GM12875 (cell line): ENCODE results near the gene NCKAP5.

Source experiments
- H3K4me3 ChIP-seq: one replicate; pipeline ENCODE4 v1.5.1; 2011; ENCODE audit warnings: low read depth, low read length, control low read depth
- TF ChIP-seq, protein P1 (sequence below): IDR thresholded peaks from 2 replicates; pipeline ENCODE4 v1.5.1; 2011; ENCODE audit warnings: low read depth, mild to moderate bottlenecking, control low read depth, inconsistent platforms, low read length, moderate library complexity, borderline replicate concordance; ENCODE audit not compliant: insufficient read depth

NCKAP5 gene

GRCh38 chr2:132797556-132797955, 770.7 kb downstream of the NCKAP5 start:
- TF ChIP-seq, protein P1, sequence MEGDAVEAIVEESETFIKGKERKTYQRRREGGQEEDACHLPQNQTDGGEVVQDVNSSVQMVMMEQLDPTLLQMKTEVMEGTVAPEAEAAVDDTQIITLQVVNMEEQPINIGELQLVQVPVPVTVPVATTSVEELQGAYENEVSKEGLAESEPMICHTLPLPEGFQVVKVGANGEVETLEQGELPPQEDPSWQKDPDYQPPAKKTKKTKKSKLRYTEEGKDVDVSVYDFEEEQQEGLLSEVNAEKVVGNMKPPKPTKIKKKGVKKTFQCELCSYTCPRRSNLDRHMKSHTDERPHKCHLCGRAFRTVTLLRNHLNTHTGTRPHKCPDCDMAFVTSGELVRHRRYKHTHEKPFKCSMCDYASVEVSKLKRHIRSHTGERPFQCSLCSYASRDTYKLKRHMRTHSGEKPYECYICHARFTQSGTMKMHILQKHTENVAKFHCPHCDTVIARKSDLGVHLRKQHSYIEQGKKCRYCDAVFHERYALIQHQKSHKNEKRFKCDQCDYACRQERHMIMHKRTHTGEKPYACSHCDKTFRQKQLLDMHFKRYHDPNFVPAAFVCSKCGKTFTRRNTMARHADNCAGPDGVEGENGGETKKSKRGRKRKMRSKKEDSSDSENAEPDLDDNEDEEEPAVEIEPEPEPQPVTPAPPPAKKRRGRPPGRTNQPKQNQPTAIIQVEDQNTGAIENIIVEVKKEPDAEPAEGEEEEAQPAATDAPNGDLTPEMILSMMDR, result no peak
- no peak overlapping the region for H3K4me3 ChIP-seq

GRCh38 chr2:132797071-132797470, 771.2 kb downstream of the NCKAP5 start:
- TF ChIP-seq, protein P1, result no peak
- H3K4me3 ChIP-seq, result no peak overlapping the region

- TF ChIP-seq, protein P1, result no peak
- H3K4me3 ChIP-seq, result no peak overlapping the region
Observed at GRCh38 chr2:132795220-132795619, 773.0 kb downstream of the NCKAP5 start.

DNA sequence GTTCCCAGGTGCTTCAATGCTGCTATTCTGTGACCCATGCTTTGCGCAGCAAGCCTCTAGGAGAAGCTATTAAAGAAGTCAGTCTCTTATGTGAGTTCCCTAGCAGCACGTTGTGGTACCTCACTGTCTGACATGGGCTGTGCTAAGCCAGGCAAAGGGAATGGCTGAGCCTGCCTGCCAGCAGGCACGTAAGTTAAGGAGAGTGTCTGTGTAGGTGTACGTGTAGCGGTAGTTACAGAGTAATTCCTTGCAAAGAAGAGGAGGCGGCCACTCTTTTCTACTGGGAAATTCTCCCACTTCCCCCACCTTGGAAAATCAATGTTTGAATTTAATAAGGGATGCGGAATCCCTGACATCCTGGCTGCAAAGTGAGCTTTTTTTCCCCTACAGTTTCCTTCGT, 774.7 kb downstream of the NCKAP5 start:
- TF ChIP-seq, protein P1, result no peak
- no peak overlapping the region for H3K4me3 ChIP-seq

DNA sequence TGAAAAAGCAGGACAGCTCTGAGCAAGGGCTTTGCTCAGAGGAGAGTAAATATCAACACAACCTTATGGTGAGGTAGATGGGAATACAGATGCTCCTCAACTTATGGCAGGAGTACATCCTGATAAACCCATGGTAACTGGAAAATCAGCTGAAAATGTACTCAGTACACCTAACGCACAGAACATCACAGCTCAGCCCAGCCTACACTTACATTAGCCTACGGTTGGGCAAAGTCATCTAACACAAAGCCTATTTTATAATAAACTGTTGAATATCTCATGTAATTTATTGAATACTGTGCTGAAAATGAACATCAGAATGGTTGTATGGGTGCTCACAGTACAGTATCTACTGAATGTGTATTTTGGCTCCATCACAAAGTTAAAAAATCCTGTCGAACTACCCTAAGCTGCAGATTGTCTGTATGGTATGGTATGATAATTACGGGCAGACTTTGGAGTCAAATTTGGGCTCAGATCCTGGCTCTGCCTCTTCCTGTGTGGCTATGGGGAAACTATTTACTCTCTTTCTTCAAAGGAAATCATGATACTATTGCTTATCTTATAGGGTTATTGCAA, 778.0 kb downstream of the NCKAP5 start:
- no peak overlapping the region for H3K4me3 ChIP-seq
- TF ChIP-seq, protein P1, result no peak

GRCh38 chr2:132789066-132789465, 779.2 kb downstream of the NCKAP5 start:
- TF ChIP-seq, protein P1, result no peak
- no peak overlapping the region for H3K4me3 ChIP-seq

GRCh38 chr2:132788310-132788838, 779.9 kb downstream of the NCKAP5 start:
- H3K4me3 ChIP-seq, result no peak overlapping the region
- TF ChIP-seq, protein P1, result no peak
